Measurements from ENCODE around the gene PIH1D1. TPM values are rescaled to one million over a fixed set of nuclear protein-coding genes. Genes with fewer than 3 reads are reported as not detected.

Gene PIH1D1
- total and polyA plus RNA-seq, 2 experiments from 2014 or later = 72.1 to 79.8 TPM

- Histone ChIP-seq H3K79me2 (no peaks in the 10 kb centered on the region), H3K27me3 (peaks cover 53% of the 10 kb centered on the region), H3K9me2 (replicated peaks; ENCODE audit: insufficient read depth) (no peaks in the 10 kb centered on the region), H3K4me2 (peak overlapping the region; percentile 95), H3K4me3 (no peak overlapping the region), H4K20me1 (ENCODE audit: insufficient read depth, poor library complexity, severe bottlenecking) (no peaks in the 10 kb centered on the region), H2AFZ (peak overlapping the region; percentile 95), H3K4me1 (ENCODE audit: insufficient read depth) (peaks cover 3% of the 10 kb centered on the region), H3K9me3 (ENCODE audit: low read depth) (no peaks in the 10 kb centered on the region), H3K27ac (no peak overlapping the region), H3K36me3 (replicated peaks; ENCODE audit: insufficient read depth, low read depth) (no peaks in the 10 kb centered on the region)
- no peak for DNase-seq (ENCODE audit: low spot score)
- WGBS (ENCODE audit: low lambda C conversion rate, missing lambda C conversion rate) = 33% methylated on average over 12 of the region's 14 CpGs
- TF ChIP-seq EZH2phosphoT487 (IDR thresholded peaks at IDR 0.05; ENCODE audit: low read depth, severe bottlenecking, unreplicated experiment) = no peak
- TF ChIP-seq, protein P1, sequence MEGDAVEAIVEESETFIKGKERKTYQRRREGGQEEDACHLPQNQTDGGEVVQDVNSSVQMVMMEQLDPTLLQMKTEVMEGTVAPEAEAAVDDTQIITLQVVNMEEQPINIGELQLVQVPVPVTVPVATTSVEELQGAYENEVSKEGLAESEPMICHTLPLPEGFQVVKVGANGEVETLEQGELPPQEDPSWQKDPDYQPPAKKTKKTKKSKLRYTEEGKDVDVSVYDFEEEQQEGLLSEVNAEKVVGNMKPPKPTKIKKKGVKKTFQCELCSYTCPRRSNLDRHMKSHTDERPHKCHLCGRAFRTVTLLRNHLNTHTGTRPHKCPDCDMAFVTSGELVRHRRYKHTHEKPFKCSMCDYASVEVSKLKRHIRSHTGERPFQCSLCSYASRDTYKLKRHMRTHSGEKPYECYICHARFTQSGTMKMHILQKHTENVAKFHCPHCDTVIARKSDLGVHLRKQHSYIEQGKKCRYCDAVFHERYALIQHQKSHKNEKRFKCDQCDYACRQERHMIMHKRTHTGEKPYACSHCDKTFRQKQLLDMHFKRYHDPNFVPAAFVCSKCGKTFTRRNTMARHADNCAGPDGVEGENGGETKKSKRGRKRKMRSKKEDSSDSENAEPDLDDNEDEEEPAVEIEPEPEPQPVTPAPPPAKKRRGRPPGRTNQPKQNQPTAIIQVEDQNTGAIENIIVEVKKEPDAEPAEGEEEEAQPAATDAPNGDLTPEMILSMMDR (IDR thresholded peaks at IDR 0.05; ENCODE audit: poor library complexity) = no peak
- TF ChIP-seq EZH2 (IDR thresholded peaks at IDR 0.05; ENCODE audit: borderline replicate concordance) = no peak
Observed at GRCh38 chr19:49441960-49442350, 9.7 kb downstream of the PIH1D1 start.

- Histone ChIP-seq H3K36me3 (replicated peaks; ENCODE audit: insufficient read depth, low read depth) (no peaks in the 10 kb centered on the region), H4K20me1 (ENCODE audit: insufficient read depth, poor library complexity, severe bottlenecking) (no peaks in the 10 kb centered on the region), H3K27ac (no peak within 1 kb of the TSS), H2AFZ (peak within 1 kb of the TSS; percentile 95), H3K4me1 (ENCODE audit: insufficient read depth) (peaks cover 3% of the 10 kb centered on the region), H3K27me3 (peaks cover 59% of the 10 kb centered on the region), H3K9me3 (ENCODE audit: low read depth) (no peaks in the 10 kb centered on the region), H3K4me3 (no peak within 1 kb of the TSS), H3K9me2 (replicated peaks; ENCODE audit: insufficient read depth) (no peaks in the 10 kb centered on the region), H3K4me2 (peak within 1 kb of the TSS; percentile 95), H3K79me2 (no peaks in the 10 kb centered on the region)
- 5% methylated on average over 29 of the region's 56 CpGs for WGBS (ENCODE audit: low lambda C conversion rate, missing lambda C conversion rate)
- peak; percentile 59 for DNase-seq (ENCODE audit: low spot score)
- no peak for TF ChIP-seq EZH2 (IDR thresholded peaks at IDR 0.05; ENCODE audit: borderline replicate concordance)
- TF ChIP-seq, protein P1 (IDR thresholded peaks at IDR 0.05; ENCODE audit: poor library complexity) = no peak
- TF ChIP-seq EZH2phosphoT487 (IDR thresholded peaks at IDR 0.05; ENCODE audit: low read depth, severe bottlenecking, unreplicated experiment) = no peak
Observed at GRCh38 chr19:49441210-49441959, 10.2 kb downstream of the PIH1D1 start, which contains the start of gene SLC17A7. SLC17A7 (minus strand) TSS chr19:49441527; CDS start chr19:49441379, 148 bp downstream.

DNA sequence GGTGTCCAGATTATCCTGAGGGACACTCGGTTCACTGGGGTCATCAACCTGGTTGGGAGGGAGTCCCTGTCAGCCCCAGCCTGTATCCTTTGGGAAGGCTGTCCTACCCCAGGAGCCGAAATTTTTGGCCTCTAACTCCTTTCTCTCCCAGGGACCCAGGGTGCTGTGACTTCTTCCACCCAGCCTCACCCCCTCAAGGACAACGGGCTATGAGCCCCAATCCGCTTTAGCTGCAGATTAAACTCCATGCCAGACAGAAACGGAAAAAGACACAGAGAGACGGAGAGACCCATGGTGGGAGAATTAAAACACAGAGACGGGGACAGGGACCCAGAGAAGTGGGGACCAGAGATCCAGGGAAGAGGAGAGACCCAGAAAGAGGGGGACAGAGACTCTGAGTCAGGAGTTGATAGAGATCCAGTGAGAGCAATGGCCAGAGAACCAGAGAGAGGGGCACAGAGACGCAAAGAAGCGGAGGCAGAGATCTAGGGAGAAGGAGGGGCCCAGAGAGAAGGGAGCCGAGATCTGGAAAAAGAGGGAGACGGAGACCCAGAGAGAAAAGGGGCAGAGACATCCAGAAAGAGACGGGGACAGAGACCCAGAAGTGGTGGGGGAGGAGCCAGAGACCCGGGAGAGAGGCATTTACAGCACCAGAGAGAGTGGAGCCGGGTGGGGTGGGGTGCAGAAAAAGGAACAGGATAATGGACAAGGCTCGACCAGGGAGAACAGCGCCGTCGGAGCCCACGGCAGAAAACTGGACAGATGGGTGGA lies 11.0 kb downstream of the PIH1D1 start:
- no peak overlapping the region for H2AFZ ChIP-seq
- DNase-seq (ENCODE audit: low spot score) = no peak
- H3K9me3 ChIP-seq (ENCODE audit: low read depth) = no peaks in the 10 kb centered on the region
- H3K4me2 ChIP-seq = peak overlapping the region; percentile 95
- no peaks in the 10 kb centered on the region for H4K20me1 ChIP-seq (ENCODE audit: insufficient read depth, poor library complexity, severe bottlenecking)
- H3K27ac ChIP-seq = no peak overlapping the region
- WGBS (ENCODE audit: low lambda C conversion rate, missing lambda C conversion rate) = 45% methylated on average over 18 of the region's 19 CpGs
- peaks cover 3% of the 10 kb centered on the region for H3K4me1 ChIP-seq (ENCODE audit: insufficient read depth)
- no peak overlapping the region for H3K4me3 ChIP-seq
- H3K9me2 ChIP-seq (replicated peaks; ENCODE audit: insufficient read depth) = no peaks in the 10 kb centered on the region
- H3K27me3 ChIP-seq = peaks cover 66% of the 10 kb centered on the region
- TF ChIP-seq EZH2phosphoT487 (IDR thresholded peaks at IDR 0.05; ENCODE audit: low read depth, severe bottlenecking, unreplicated experiment) (no peak), EZH2 (IDR thresholded peaks at IDR 0.05; ENCODE audit: borderline replicate concordance) (peak; percentile 68)
- TF ChIP-seq, protein P1 (IDR thresholded peaks at IDR 0.05; ENCODE audit: poor library complexity) = no peak
- H3K36me3 ChIP-seq (replicated peaks; ENCODE audit: insufficient read depth, low read depth) = no peaks in the 10 kb centered on the region
- no peaks in the 10 kb centered on the region for H3K79me2 ChIP-seq

Measured in hepatocyte (in vitro differentiated cells).